Hepatocyte (in vitro differentiated cells): ENCODE data around the gene CHST6. TPM values are rescaled to one million over a fixed set of nuclear protein-coding genes. Genes with fewer than 3 reads are reported as not detected.

ENCODE experiments used
- DNase-seq: peaks from one replicate; pipeline ENCODE4 v3.0.0-alpha.2; 2016; ENCODE audit warnings: low spot score
- H2AFZ ChIP-seq: fragments of 200-600 bp; sonication (generic); 2 replicates; pipeline ENCODE4 v1.6.0; 2016; ENCODE audit warnings: antibody characterized with exemption, mild to moderate bottlenecking
- H3K27ac ChIP-seq: fragments of 200-600 bp; sonication (generic); 2 replicates; pipeline ENCODE4 v1.5.1; 2016; ENCODE audit warnings: mild to moderate bottlenecking
- H3K27me3 ChIP-seq: fragments of 200-600 bp; sonication (generic); 2 replicates; pipeline ENCODE4 v1.6.1; 2016
- H3K36me3 ChIP-seq: fragments of 200-600 bp; sonication (generic); replicated peaks from 2 replicates; pipeline ENCODE4 v1.5.1; 2016; ENCODE audit warnings: low read depth; ENCODE audit not compliant: insufficient read depth
- H3K4me1 ChIP-seq: fragments of 200-600 bp; sonication (generic); 2 replicates; pipeline ENCODE4 v1.5.1; 2016; ENCODE audit warnings: mild to moderate bottlenecking, moderate library complexity; ENCODE audit not compliant: insufficient read depth
- H3K4me2 ChIP-seq: fragments of 200-600 bp; sonication (generic); 2 replicates; pipeline ENCODE4 v1.6.0; 2016
- H3K4me3 ChIP-seq: fragments of 200-600 bp; sonication (generic); 2 replicates; pipeline ENCODE4 v1.5.1; 2016; ENCODE audit warnings: mild to moderate bottlenecking
- H3K79me2 ChIP-seq: fragments of 200-600 bp; sonication (generic); 2 replicates; pipeline ENCODE4 v1.6.0; 2017; ENCODE audit warnings: mild to moderate bottlenecking
- H3K9me2 ChIP-seq: fragments of 200-600 bp; sonication (generic); replicated peaks from 2 replicates; pipeline ENCODE4 v1.6.0; 2017; ENCODE audit warnings: mild to moderate bottlenecking; ENCODE audit not compliant: insufficient read depth
- H3K9me3 ChIP-seq: fragments of 200-600 bp; sonication (generic); 2 replicates; pipeline ENCODE4 v1.5.1; 2016; ENCODE audit warnings: low read depth, mild to moderate bottlenecking
- H4K20me1 ChIP-seq: fragments of 200-600 bp; sonication (generic); 2 replicates; pipeline ENCODE4 v1.6.0; 2016; ENCODE audit warnings: mild to moderate bottlenecking; ENCODE audit not compliant: insufficient read depth, poor library complexity, severe bottlenecking
- EZH2 ChIP-seq: fragments of 200-600 bp; sonication (generic); IDR thresholded peaks from 2 replicates; pipeline ENCODE4 v1.6.1; 2016; ENCODE audit warnings: antibody characterized with exemption, mild to moderate bottlenecking, borderline replicate concordance
- EZH2phosphoT487 ChIP-seq: fragments of 200-600 bp; sonication (generic); IDR thresholded peaks from one replicate; pipeline ENCODE4 v1.6.1; 2018; ENCODE audit warnings: antibody characterized with exemption, mild to moderate bottlenecking, low read depth, moderate library complexity; ENCODE audit not compliant: unreplicated experiment, severe bottlenecking
- WGBS: methylation state at CpG from one replicate; pipeline ENCODE4 v1.1.6; 2016; ENCODE audit warnings: low lambda C conversion rate; ENCODE audit errors: missing lambda C conversion rate; 5-methylcytosine and 5-hydroxymethylcytosine counted together
- polyA plus RNA-seq: library from polyadenylated mRNA; unstranded; fragments of >200 nt; fragmentation: Nextera tagmentation; extraction: Ambion mirVana; gene quantifications from 2 replicates; pipeline ENCODE4 v1.2.1, GENCODE V29; 2016
- total RNA-seq: library from RNA; depleted of rRNA; stranded (reverse); fragments of >200 nt; gene quantifications from 2 replicates; pipeline ENCODE4 v1.2.3, GENCODE V29; 2014
- TF ChIP-seq, protein P1 (sequence below): fragments of 200-600 bp; sonication (generic); IDR thresholded peaks from 2 replicates; pipeline ENCODE4 v1.5.1; 2016; ENCODE audit warnings: antibody characterized with exemption, mild to moderate bottlenecking; ENCODE audit not compliant: poor library complexity

CHST6 gene
- total and polyA plus RNA-seq, 2 experiments from 2014 or later: 0.33 to 0.37 TPM

DNA sequence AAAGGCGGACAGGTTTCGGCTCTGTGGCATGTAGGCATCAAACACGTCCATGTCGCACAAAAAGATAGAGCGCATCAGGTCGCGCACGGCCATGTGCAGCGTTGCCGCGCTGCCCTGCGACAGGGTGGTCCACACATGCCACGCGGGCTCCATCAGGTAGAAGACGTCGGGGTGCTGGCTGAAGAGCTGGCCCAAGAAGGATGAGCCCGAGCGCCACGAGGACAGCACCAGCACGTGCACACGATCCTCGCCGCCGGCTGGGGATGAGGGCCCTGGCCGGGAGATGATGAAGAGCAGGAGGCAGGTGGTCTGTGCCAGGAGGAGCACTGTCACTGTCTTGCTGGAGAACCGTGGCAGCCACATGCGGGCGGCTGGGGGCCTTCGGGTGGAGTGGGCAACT, 34.7 kb upstream of the CHST6 start:
- H3K27ac ChIP-seq: no peak overlapping the region
- H3K9me3 ChIP-seq: no peaks in the 10 kb centered on the region
- WGBS: 98% methylated on average over 27 of the region's 29 CpGs
- H3K27me3 ChIP-seq: no peaks in the 10 kb centered on the region
- no peak overlapping the region for H3K4me3 ChIP-seq
- no peaks in the 10 kb centered on the region for H4K20me1 ChIP-seq
- no peaks in the 10 kb centered on the region for H3K79me2 ChIP-seq
- TF ChIP-seq, protein P1, sequence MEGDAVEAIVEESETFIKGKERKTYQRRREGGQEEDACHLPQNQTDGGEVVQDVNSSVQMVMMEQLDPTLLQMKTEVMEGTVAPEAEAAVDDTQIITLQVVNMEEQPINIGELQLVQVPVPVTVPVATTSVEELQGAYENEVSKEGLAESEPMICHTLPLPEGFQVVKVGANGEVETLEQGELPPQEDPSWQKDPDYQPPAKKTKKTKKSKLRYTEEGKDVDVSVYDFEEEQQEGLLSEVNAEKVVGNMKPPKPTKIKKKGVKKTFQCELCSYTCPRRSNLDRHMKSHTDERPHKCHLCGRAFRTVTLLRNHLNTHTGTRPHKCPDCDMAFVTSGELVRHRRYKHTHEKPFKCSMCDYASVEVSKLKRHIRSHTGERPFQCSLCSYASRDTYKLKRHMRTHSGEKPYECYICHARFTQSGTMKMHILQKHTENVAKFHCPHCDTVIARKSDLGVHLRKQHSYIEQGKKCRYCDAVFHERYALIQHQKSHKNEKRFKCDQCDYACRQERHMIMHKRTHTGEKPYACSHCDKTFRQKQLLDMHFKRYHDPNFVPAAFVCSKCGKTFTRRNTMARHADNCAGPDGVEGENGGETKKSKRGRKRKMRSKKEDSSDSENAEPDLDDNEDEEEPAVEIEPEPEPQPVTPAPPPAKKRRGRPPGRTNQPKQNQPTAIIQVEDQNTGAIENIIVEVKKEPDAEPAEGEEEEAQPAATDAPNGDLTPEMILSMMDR: no peak
- TF ChIP-seq EZH2phosphoT487 (no peak), EZH2 (no peak)
- H3K9me2 ChIP-seq: no peaks in the 10 kb centered on the region
- no peak for DNase-seq
- H3K4me2 ChIP-seq: no peak overlapping the region
- H3K36me3 ChIP-seq: no peaks in the 10 kb centered on the region
- H2AFZ ChIP-seq: no peak overlapping the region
- no peaks in the 10 kb centered on the region for H3K4me1 ChIP-seq

DNA sequence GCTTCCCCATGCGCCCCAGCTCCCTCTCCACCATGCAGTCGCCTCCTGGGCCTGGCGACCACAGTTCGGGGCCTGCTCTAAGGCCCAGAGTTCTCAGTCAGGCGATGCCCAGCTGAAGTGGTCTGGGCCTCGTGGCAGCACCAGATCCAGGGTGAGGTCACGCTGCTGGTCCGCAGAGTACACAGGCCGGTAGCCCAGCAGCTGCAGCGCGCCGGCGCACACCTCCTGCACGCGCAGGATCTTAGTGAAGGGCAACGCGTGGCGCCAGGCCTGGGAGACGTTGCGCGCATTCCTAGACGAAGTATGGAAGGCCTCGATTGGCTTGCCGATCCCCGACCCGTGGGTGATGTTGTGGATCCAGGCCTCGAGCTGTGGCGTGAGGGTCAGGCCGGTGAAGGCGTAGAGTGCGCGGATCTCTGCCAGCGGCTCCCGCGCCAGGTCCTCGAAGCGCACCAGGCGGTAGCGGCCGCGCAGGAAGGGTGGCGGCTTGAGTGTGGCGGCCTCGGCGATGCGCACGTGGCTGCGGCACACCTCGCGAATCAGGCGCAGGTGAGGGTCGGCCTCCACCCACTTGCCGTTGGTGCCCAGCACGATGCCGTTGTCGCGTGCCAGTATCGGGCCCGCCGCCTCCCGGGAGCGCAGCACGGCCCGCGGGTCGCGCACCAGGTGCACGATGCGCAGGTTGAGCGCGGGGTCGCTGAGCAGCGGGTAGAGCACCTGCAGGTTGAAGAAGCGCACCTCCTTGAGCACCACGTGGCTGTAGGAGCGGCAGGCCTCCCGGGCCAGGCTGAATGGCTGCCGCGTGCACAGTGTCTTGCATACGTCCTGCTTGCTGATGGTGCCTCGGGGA, 34.0 kb upstream of the CHST6 start:
- H3K27me3 ChIP-seq: no peaks in the 10 kb centered on the region
- no peaks in the 10 kb centered on the region for H3K4me1 ChIP-seq
- TF ChIP-seq, protein P1: no peak
- TF ChIP-seq EZH2 (no peak), EZH2phosphoT487 (no peak)
- no peaks in the 10 kb centered on the region for H3K9me3 ChIP-seq
- no peak overlapping the region for H3K4me3 ChIP-seq
- H3K27ac ChIP-seq: no peak overlapping the region
- no peaks in the 10 kb centered on the region for H3K79me2 ChIP-seq
- H4K20me1 ChIP-seq: no peaks in the 10 kb centered on the region
- H2AFZ ChIP-seq: no peak overlapping the region
- no peaks in the 10 kb centered on the region for H3K36me3 ChIP-seq
- 98% methylated on average over 72 of the region's 81 CpGs for WGBS
- DNase-seq: no peak
- no peaks in the 10 kb centered on the region for H3K9me2 ChIP-seq
- H3K4me2 ChIP-seq: no peak overlapping the region

DNA sequence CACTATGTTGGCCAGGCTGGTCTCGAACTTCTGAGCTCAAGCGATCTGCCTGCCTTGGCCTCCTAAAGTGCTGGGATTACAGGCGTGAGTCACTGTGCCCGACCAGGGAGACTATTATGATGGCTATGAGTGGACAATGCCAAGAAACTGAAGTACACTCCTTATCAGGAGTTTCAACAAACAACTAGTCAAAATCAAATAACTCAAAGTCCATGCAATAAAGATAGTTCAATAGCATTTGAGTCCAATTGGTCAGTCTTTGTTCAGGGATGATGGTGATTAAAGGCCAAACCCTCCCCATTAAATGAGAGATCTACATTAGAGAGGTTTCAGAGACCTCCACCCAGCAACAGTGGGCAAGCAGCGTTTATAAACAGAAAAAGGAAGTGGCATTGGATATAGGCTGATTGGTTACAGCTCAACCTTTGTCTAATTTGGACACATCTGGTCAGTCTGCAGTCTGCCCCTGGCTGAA, 32.6 kb upstream of the CHST6 start:
- Histone ChIP-seq H3K79me2 (no peaks in the 10 kb centered on the region), H3K4me1 (no peaks in the 10 kb centered on the region), H3K4me3 (no peak overlapping the region), H3K4me2 (no peak overlapping the region), H3K27ac (peak overlapping the region; percentile 89), H2AFZ (no peak overlapping the region), H3K9me3 (no peaks in the 10 kb centered on the region), H3K9me2 (no peaks in the 10 kb centered on the region), H3K36me3 (no peaks in the 10 kb centered on the region), H3K27me3 (no peaks in the 10 kb centered on the region), H4K20me1 (no peaks in the 10 kb centered on the region)
- 68% methylated on average over 5 of the region's 5 CpGs for WGBS
- peak; percentile 58 for DNase-seq
- no peak for TF ChIP-seq EZH2phosphoT487
- TF ChIP-seq, protein P1: no peak
- no peak for TF ChIP-seq EZH2
